Spleen (tissue), 7 donors: ENCODE measurements around the gene ST6GALNAC3.

ENCODE experiments used
- CTCF ChIP-seq, 11 experiments: fragments of 200-600 bp in 7 of 11; fragments of 450-650 bp in 4 of 11; sonication (generic) in 4 of 11; IDR thresholded peaks in 8 of 11; conservative IDR thresholded peaks in 3 of 11; 1 replicate in 7 of 11; 2 replicates in 4 of 11; pipeline versions ENCODE4 v1.4.0 to v1.8.0; 2016 to 2021; ENCODE audit warnings: antibody characterized with exemption in 11 of 11, inconsistent platforms in 4 of 11, mild to moderate bottlenecking in 1 of 11
- POLR2A ChIP-seq, 3 donors: fragments of 450-650 bp; IDR thresholded peaks; one replicate each; pipeline ENCODE4 v1.5.1; 2017; ENCODE audit warnings: antibody characterized with exemption in 3 of 3, mild to moderate bottlenecking in 1 of 3
- POLR2AphosphoS5 ChIP-seq, 3 donors: sonication (generic); formaldehyde crosslinking; IDR thresholded peaks; one replicate each; pipeline ENCODE4 v1.5.1; 2017; ENCODE audit warnings: antibody characterized with exemption in 3 of 3
- donor health status: DM: no; HTN: no; CAD: no; lungs with moderate emphysema.
- donor health status: DM: no; HTN: no; CAD: no.
- donor health status: DM: no; HTN: no; CAD: no.

GRCh38 chr1:76231320-76231719 is 156.8 kb downstream of the ST6GALNAC3 start:
- TF ChIP-seq POLR2A (IDR thresholded peaks at IDR 0.05) = no peak
- no peak for TF ChIP-seq CTCF (IDR thresholded peaks at IDR 0.05 in 8 of 11, conservative IDR thresholded peaks at IDR 0.05 in 3 of 11)
- TF ChIP-seq POLR2AphosphoS5 (IDR thresholded peaks at IDR 0.05) = no peak
